HG03439 (cell line): ENCODE data around the gene AHDC1.

ENCODE experiments used
- ATAC-seq: cut with Tn5 transposase; IDR thresholded peaks from one replicate; pipeline ENCODE4 v1.9.1; 2021; ENCODE audit warnings: mild to moderate bottlenecking, moderate library complexity; ENCODE audit not compliant: unreplicated experiment

Gene AHDC1

GRCh38 chr1:27585684-27586083 lies 18.3 kb downstream of the AHDC1 start:
- ATAC-seq = no peak

- ATAC-seq = no peak
Measured at GRCh38 chr1:27584453-27584852, 19.5 kb downstream of the AHDC1 start.

GRCh38 chr1:27583479-27583878 lies 20.5 kb downstream of the AHDC1 start:
- no peak for ATAC-seq

- no peak for ATAC-seq
Measured at GRCh38 chr1:27581823-27582243, 22.1 kb downstream of the AHDC1 start.

- no peak for ATAC-seq
Measured at GRCh38 chr1:27577504-27578188, 26.3 kb downstream of the AHDC1 start.

- no peak for ATAC-seq
Measured at GRCh38 chr1:27576806-27577227, 27.1 kb downstream of the AHDC1 start.

GRCh38 chr1:27575840-27576331 lies 28.1 kb downstream of the AHDC1 start:
- no peak for ATAC-seq

GRCh38 chr1:27574871-27575831 lies 28.8 kb downstream of the AHDC1 start:
- no peak for ATAC-seq

GRCh38 chr1:27574001-27574781 lies 29.8 kb downstream of the AHDC1 start:
- ATAC-seq = no peak

GRCh38 chr1:27572679-27573426 lies 31.1 kb downstream of the AHDC1 start:
- no peak for ATAC-seq

GRCh38 chr1:27572019-27572678 lies 31.8 kb downstream of the AHDC1 start:
- no peak for ATAC-seq

GRCh38 chr1:27571439-27572018 lies 32.4 kb downstream of the AHDC1 start:
- no peak for ATAC-seq

- no peak for ATAC-seq
Measured at GRCh38 chr1:27570784-27571183, 33.2 kb downstream of the AHDC1 start.

- ATAC-seq = no peak
Measured at GRCh38 chr1:27570356-27570755, 33.6 kb downstream of the AHDC1 start.

- no peak for ATAC-seq
Measured at GRCh38 chr1:27569506-27570291, 34.2 kb downstream of the AHDC1 start.

- no peak for ATAC-seq
Measured at GRCh38 chr1:27569088-27569460, 34.9 kb downstream of the AHDC1 start.

- peak; percentile 90 for ATAC-seq
Measured at GRCh38 chr1:27568300-27569087, 35.5 kb downstream of the AHDC1 start.

GRCh38 chr1:27567971-27568299 lies 36.0 kb downstream of the AHDC1 start:
- no peak for ATAC-seq
